ENCODE data around the gene SLC22A31. TPM values are rescaled to one million over a fixed set of nuclear protein-coding genes. Genes with fewer than 3 reads are reported as not detected.

Gene SLC22A31
- total RNA-seq, 1 donor from 2014 or later: 1.6 TPM

- DNase-seq (ENCODE audit: low spot score): peak; percentile 85
Observed at GRCh38 chr16:89216315-89217137, 16.2 kb upstream of the SLC22A31 start.

- no peak for DNase-seq (ENCODE audit: low spot score)
Observed at GRCh38 chr16:89210904-89211515, 10.7 kb upstream of the SLC22A31 start.

- DNase-seq (ENCODE audit: low spot score): no peak
Observed at GRCh38 chr16:89210165-89210903, 10.0 kb upstream of the SLC22A31 start.

- no peak for DNase-seq (ENCODE audit: low spot score)
Observed at GRCh38 chr16:89209522-89210044, 9.2 kb upstream of the SLC22A31 start.

- no peak for DNase-seq (ENCODE audit: low spot score)
Observed at GRCh38 chr16:89207993-89208392, 7.7 kb upstream of the SLC22A31 start.

- DNase-seq (ENCODE audit: low spot score): no peak
Observed at GRCh38 chr16:89202422-89203215, 2.3 kb upstream of the SLC22A31 start.

GRCh38 chr16:89201439-89202377 lies 1.4 kb upstream of the SLC22A31 start:
- DNase-seq (ENCODE audit: low spot score): peak; percentile 85

GRCh38 chr16:89200850-89201411 lies 594 bp upstream of the SLC22A31 start:
- no peak for DNase-seq (ENCODE audit: low spot score)

GRCh38 chr16:89199241-89200123 lies 855 bp downstream of the SLC22A31 start:
- no peak for DNase-seq (ENCODE audit: low spot score)

- no peak for DNase-seq (ENCODE audit: low spot score)
Observed at GRCh38 chr16:89198417-89199240, 1.7 kb downstream of the SLC22A31 start.

- no peak for DNase-seq (ENCODE audit: low spot score)
Observed at GRCh38 chr16:89197633-89198416, 2.5 kb downstream of the SLC22A31 start.

- DNase-seq (ENCODE audit: low spot score): no peak
Observed at GRCh38 chr16:89197033-89197632, 3.2 kb downstream of the SLC22A31 start.

- DNase-seq (ENCODE audit: low spot score): no peak
Observed at GRCh38 chr16:89195521-89196171, 4.7 kb downstream of the SLC22A31 start.

- DNase-seq (ENCODE audit: low spot score): no peak
Observed at GRCh38 chr16:89194340-89195311, 5.7 kb downstream of the SLC22A31 start.
